GM18873 (cell line): Measurements from ENCODE around the gene POU3F4.

Experiments
- ATAC-seq: cut with Tn5 transposase; IDR thresholded peaks from one replicate; pipeline ENCODE4 v1.9.1; 2021; ENCODE audit warnings: mild to moderate bottlenecking, moderate library complexity, moderate number of reproducible peaks; ENCODE audit not compliant: unreplicated experiment, low FRiP score

POU3F4 gene

DNA sequence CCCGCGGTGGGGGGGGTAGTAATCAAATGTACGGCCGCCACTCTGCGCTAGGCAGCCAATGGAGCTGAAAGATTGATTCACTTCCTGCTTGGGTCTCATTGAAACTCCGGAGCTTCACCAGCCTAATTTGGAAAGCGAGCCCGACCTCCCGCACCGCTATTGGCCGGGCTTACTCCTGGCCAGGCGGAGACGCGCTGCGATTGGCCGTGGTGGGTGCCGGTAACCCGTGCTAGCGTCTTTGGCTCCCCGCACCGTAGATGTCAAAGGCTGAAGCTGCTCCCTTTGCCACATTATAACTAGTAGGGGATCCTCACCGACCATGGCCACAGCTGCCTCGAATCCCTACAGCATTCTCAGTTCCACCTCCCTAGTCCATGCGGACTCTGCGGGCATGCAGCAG is at the start of gene POU3F4:
POU3F4 (plus strand) TSS at position 285 of the 400 bp plus-strand sequence; CDS start at position 320, 35 bp downstream.
- ATAC-seq = no peak

DNA sequence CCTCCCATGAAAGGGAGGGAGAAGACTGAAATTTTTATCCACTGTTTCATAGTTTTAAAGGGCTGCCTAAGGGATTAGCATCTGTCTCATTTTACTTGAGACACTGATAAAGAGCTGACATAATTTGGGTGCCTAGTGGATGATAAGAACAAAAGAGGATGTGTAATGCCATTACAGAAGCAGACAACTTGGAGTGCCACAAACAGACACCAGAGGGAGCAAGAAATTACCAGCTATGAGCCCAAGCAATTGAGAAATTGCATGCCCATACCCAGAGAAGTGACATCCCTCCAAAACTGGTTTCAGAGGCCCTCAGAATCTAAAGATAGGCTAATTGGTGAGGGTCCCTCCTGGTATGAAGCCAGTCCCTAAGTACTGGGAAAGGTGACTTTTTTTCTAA is 38.5 kb upstream of the POU3F4 start:
- peak; percentile 92 for ATAC-seq

DNA sequence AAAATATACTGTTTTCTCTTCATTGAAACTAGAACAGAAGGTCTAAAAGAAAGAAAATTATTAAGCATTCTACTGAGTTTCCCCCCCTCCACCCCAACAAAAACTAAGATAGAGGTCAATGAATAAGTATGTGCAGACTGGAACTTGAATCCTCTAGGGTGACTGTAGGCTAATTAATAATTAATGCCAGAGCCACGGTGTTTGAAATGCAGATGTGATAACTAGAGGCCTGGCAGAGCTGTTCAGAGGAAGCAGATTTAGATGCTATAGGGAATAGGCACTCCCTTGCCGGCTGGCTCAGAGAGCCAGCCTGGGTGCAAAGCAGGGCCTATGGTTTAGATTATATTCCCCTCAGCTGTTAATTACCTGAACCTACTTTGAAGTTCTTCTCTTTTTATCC is 12.2 kb upstream of the POU3F4 start:
- no peak for ATAC-seq

- ATAC-seq = no peak
Measured at GRCh38 chrX:83501003-83501402, 7.1 kb upstream of the POU3F4 start.

DNA sequence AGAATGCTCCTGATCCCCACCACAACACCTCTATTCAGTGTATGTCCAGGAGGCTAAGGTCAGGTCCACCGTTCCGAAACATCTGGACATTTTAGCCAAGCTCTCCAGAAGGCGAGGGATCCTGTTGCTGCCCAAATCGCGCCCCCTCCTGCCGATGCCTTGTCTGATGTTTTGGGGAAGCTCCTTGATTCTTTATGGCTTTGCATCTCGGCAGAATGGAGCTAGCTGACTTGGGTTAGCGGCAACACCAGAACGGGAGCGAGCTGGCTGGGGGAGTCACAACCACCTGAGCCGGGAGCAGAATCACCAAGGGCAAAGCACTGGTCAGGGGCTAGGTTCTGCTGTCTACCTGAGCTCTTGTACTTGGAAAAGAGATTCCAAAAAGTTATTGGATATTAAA is 6.6 kb upstream of the POU3F4 start:
- no peak for ATAC-seq

DNA sequence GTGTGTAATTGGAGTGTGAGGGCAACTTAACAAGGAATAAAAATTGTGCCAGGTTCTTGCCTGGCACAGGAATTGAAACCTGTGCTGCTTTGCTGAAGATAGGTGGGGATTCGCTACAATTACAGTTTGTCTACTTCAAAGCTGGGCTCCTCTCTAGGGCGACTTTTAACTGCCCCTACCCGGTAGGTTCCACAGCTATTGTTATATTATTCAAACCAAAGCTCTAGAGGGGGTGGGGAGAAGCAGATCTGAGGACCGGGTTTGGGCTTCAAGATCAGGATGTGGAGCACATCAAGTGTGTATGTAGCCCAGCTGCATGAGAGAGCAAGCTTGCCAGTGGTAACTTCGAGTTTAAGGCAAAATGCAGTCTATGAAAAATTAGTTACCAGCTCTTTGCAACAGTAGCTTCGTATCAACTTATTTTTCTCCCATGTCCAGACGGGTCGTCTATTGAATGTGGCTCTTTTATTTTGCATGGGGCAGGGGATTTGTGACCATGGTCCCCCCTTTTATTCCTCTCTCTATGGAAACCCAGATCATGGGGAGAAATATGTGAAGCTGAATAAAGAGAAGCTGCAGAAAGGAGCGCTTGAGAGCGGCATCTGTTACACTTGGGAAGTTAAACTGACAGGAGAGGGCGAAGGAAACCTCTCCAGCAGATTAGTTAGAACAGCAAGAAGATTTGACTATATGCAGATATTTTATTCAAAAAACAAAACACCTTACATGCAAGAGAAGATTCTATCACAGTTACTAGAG is 3.2 kb upstream of the POU3F4 start:
- ATAC-seq = no peak

- ATAC-seq = no peak
Measured at GRCh38 chrX:83508526-83509253, 600 bp downstream of the POU3F4 start.

GRCh38 chrX:83509254-83509801 is 1.2 kb downstream of the POU3F4 start:
- ATAC-seq = no peak

- no peak for ATAC-seq
Measured at GRCh38 chrX:83510510-83511062, 2.5 kb downstream of the POU3F4 start.

DNA sequence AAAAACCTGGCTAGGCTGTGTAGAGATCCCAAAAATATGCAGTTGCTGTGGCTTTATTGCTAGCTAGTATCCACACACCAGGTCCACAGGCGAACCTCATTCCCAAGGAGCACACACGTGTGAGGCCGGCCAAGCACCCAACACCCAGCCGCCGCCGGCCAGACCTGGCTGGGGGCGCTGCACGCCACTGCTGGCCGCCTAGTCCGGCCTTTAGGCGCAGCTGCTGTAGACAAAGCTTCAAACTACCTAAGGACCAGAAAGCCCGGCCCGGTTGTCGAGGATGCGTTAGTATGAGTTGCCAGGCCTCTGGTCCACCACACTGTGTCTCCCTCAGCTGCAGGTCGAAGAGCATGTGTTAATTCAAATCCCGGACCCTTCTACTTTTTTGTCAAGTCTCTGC is 3.1 kb downstream of the POU3F4 start:
- ATAC-seq = no peak

DNA sequence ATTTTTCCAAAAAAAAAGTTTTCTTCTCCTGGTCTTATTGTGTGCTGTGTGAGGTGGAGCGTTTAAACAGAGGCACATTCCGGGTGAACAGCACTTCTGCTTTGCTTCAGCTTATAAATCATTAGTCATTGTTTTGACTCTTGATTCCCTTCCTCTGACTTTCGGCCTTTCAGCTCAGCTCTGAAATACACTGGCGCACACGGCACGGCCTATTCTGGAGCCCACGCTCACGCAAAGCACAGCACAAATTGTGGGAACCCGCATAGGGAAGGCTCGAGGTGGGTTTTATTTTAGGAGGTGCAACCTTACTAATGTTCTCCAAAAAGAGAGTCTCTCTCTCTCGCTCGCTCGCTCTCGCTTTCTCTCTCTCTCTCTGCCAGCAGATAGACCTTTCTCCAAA is 4.0 kb downstream of the POU3F4 start:
- no peak for ATAC-seq

DNA sequence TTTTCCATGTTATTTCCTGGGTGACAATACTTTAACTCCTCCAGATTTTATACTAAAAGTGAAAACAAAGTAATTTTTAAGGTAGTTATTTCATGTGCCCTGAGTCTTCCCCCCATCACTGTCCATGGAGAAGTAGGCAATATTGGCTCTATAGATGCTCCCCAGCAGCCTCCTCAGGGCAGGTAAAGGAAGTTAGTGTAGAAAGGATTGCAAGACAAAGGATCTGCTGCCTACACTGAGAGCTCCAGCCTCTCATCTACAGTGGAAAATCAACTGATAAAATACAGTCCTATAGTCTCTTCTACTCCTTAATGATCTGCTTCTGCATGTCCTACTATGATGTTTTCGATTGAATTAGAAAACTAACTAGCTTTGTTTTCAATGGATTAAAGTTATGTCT is 8.5 kb downstream of the POU3F4 start:
- no peak for ATAC-seq

DNA sequence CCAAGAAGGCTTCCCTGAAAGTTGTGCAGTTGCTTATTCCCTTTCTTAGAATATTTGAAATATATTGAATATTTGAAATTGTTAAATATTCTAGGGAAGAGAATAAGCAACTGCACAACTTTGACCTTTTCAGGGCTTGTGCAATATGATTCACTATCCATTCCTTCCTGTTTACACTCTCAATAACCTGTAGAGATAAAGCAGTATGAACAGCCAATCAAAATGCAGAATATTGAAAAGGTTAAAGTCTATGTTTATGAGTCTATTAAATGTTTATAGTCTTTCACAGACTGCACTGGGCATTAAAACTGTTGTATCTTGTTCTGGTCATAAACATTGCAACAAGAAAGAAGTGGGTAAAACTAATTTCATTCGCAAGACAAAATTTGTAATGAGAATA is 13.8 kb downstream of the POU3F4 start:
- no peak for ATAC-seq

- no peak for ATAC-seq
Measured at GRCh38 chrX:83529950-83530349, 21.9 kb downstream of the POU3F4 start.

DNA sequence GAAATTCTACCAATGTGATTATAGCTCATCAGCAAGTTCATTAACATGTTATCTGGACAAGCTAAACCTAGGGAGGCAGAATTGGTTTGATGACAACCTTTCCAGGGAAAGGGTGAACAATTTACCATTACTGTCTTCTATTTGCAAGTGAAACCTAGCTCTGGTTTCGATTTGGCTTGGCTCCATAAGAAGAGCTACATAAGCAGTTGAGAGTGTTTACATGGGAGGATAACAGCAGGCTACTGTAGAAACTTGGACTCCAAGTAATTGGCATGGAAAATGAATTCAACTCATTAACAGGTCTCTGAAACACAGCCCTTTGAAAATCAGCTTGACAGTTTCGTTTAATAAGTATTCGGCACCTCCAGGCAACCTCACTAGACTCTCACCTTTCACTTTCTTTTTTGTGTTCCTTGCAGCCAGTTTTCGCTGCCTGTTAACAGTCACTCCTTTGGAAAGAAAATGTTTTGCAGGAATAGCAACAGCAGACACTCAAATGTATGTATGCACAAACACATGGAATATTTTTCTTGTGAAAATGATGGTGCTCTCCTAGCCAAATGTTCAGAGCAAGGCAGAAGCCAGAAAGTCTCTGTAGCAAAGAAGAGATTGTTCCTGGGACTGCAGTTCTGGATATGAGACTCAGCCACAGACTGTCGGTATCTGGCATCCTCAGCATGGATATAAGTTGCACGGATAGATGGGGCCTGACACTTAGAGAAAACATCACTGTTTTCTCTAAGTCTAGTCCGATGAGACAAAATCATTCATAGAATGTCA is 27.5 kb downstream of the POU3F4 start:
- ATAC-seq = peak; percentile 85
